DOHH2 (cell line): Measurements from ENCODE around the gene CTSS.

Experiments
- H3F3A ChIP-seq: fragments of 200-600 bp; sonication (generic), shearing (Covaris generic); 2 replicates; pipeline ENCODE4 v1.6.0; 2016; ENCODE audit warnings: antibody characterized with exemption, mild to moderate bottlenecking; ENCODE audit not compliant: control insufficient read depth, insufficient read depth
- H3K27ac ChIP-seq: fragments of 200-600 bp; sonication (generic); 2 replicates; pipeline ENCODE4 v1.5.1; 2014; ENCODE audit warnings: low read depth, mild to moderate bottlenecking, low read length, moderate library complexity
- H3K27me3 ChIP-seq: fragments of 200-600 bp; sonication (generic); 2 replicates; pipeline ENCODE4 v1.6.1; 2014; ENCODE audit warnings: mild to moderate bottlenecking, low read length, mixed read lengths; ENCODE audit not compliant: control insufficient read depth
- H3K36me3 ChIP-seq: fragments of 200-600 bp; sonication (generic); 2 replicates; pipeline ENCODE4 v1.6.1; 2014; ENCODE audit warnings: mild to moderate bottlenecking, low read length, moderate library complexity, mixed read lengths; ENCODE audit not compliant: control insufficient read depth
- H3K4me1 ChIP-seq: fragments of 200-600 bp; sonication (generic); 2 replicates; pipeline ENCODE4 v1.6.1; 2014; ENCODE audit warnings: mild to moderate bottlenecking, low read length, mixed read lengths; ENCODE audit not compliant: control insufficient read depth
- H3K4me2 ChIP-seq: fragments of 200-600 bp; sonication (generic); 2 replicates; pipeline ENCODE4 v1.6.0; 2014; ENCODE audit warnings: mild to moderate bottlenecking, low read length, moderate library complexity
- H3K4me3 ChIP-seq: fragments of 200-600 bp; sonication (generic); 2 replicates; pipeline ENCODE4 v1.5.1; 2014; ENCODE audit warnings: mild to moderate bottlenecking, low read length, mixed read lengths
- H3K79me2 ChIP-seq: fragments of 200-600 bp; sonication (generic); 2 replicates; pipeline ENCODE4 v1.6.1; 2014; ENCODE audit warnings: mild to moderate bottlenecking, low read length, mixed read lengths; ENCODE audit not compliant: control insufficient read depth
- H3K9me2 ChIP-seq: fragments of 200-600 bp; sonication (generic); replicated peaks from 2 replicates; pipeline ENCODE4 v1.6.1; 2014; ENCODE audit warnings: mild to moderate bottlenecking, low read length, mixed read lengths; ENCODE audit not compliant: control insufficient read depth
- H3K9me3 ChIP-seq: fragments of 200-600 bp; sonication (generic); 2 replicates; pipeline ENCODE4 v1.6.1; 2014; ENCODE audit warnings: antibody characterized with exemption, low read length, mixed read lengths; ENCODE audit not compliant: control insufficient read depth, insufficient read depth
- H4K20me1 ChIP-seq: fragments of 200-600 bp; sonication (generic); 2 replicates; pipeline ENCODE4 v1.6.0; 2014; ENCODE audit warnings: low read depth, mild to moderate bottlenecking, antibody characterized with exemption, low read length, moderate library complexity; ENCODE audit not compliant: control insufficient read depth, insufficient read depth
- CTCF ChIP-seq: fragments of 200-600 bp; sonication (generic); IDR thresholded peaks from one replicate; pipeline ENCODE4 v1.5.1; 2014; ENCODE audit warnings: antibody characterized with exemption, mild to moderate bottlenecking, low read depth, low read length; ENCODE audit not compliant: poor library complexity, severe bottlenecking
- EZH2phosphoT487 ChIP-seq: fragments of 200-600 bp; sonication (generic); IDR thresholded peaks from 2 replicates; pipeline ENCODE4 v1.6.1; 2017; ENCODE audit warnings: borderline replicate concordance, mild to moderate bottlenecking, antibody characterized with exemption, low read length, moderate library complexity, mixed read lengths

Gene CTSS

GRCh38 chr1:150788946-150789345 is 23.4 kb upstream of the CTSS start:
- Histone ChIP-seq H3K27ac (no peak overlapping the region), H4K20me1 (no peaks in the 10 kb centered on the region), H3K4me2 (no peak overlapping the region; the same call in 1 of the 2 replicates), H3K4me1 (peaks cover 17% of the 10 kb centered on the region), H3F3A (0 out of 2 replicates have a peak, but pooled peaks cover 2% of the 10 kb centered on the region), H3K9me2 (no peaks in the 10 kb centered on the region), H3K36me3 (no peaks in the 10 kb centered on the region), H3K79me2 (no peaks in the 10 kb centered on the region), H3K9me3 (no peaks in the 10 kb centered on the region), H3K4me3 (no peak overlapping the region), H3K27me3 (no peaks in the 10 kb centered on the region)
- TF ChIP-seq EZH2phosphoT487 (no peak), CTCF (no peak)

- Histone ChIP-seq H3K36me3 (no peaks in the 10 kb centered on the region), H3K4me1 (peaks cover 17% of the 10 kb centered on the region), H3K9me3 (no peaks in the 10 kb centered on the region), H3K4me2 (peak overlapping the region; percentile 45; the same call in 1 of the 2 replicates), H4K20me1 (no peaks in the 10 kb centered on the region), H3K27ac (no peak overlapping the region), H3F3A (0 out of 2 replicates have a peak, but pooled peaks cover 5% of the 10 kb centered on the region), H3K4me3 (no peak overlapping the region), H3K9me2 (no peaks in the 10 kb centered on the region), H3K27me3 (no peaks in the 10 kb centered on the region), H3K79me2 (no peaks in the 10 kb centered on the region)
- TF ChIP-seq EZH2phosphoT487 (no peak), CTCF (no peak)
These were observed 21.9 kb upstream of the CTSS start for GRCh38 chr1:150787455-150787854.

- Histone ChIP-seq H3K79me2 (no peaks in the 10 kb centered on the region), H3F3A (0 out of 2 replicates have a peak, but pooled peaks cover 6% of the 10 kb centered on the region), H3K27me3 (no peaks in the 10 kb centered on the region), H3K9me3 (no peaks in the 10 kb centered on the region), H3K4me3 (no peak overlapping the region), H4K20me1 (no peaks in the 10 kb centered on the region), H3K27ac (no peak overlapping the region), H3K36me3 (no peaks in the 10 kb centered on the region), H3K4me2 (no peak overlapping the region), H3K4me1 (no peaks in the 10 kb centered on the region), H3K9me2 (no peaks in the 10 kb centered on the region)
- no peak for TF ChIP-seq CTCF
- no peak for TF ChIP-seq EZH2phosphoT487
These were observed 14.9 kb upstream of the CTSS start for GRCh38 chr1:150780510-150780909.

- H3K27ac ChIP-seq, result no peak overlapping the region
- no peaks in the 10 kb centered on the region for H3K27me3 ChIP-seq
- no peaks in the 10 kb centered on the region for H3K9me3 ChIP-seq
- no peaks in the 10 kb centered on the region for H3K4me1 ChIP-seq
- H3K4me3 ChIP-seq, result no peak overlapping the region
- TF ChIP-seq EZH2phosphoT487, result no peak
- TF ChIP-seq CTCF, result no peak
- no peaks in the 10 kb centered on the region for H3K36me3 ChIP-seq
- 0 out of 2 replicates have a peak, but pooled peaks cover 6% of the 10 kb centered on the region for H3F3A ChIP-seq
- no peak overlapping the region for H3K4me2 ChIP-seq
- no peaks in the 10 kb centered on the region for H3K9me2 ChIP-seq
- H4K20me1 ChIP-seq, result no peaks in the 10 kb centered on the region
- no peaks in the 10 kb centered on the region for H3K79me2 ChIP-seq
These were observed 12.8 kb upstream of the CTSS start for GRCh38 chr1:150778409-150778808.
